Inflammatory macrophage treated with lipopolysaccharide for 1 hour (primary cell): ENCODE results near the gene ADGRA3.

Experiments
- DNase-seq, 2 donors: peaks; one replicate each; pipeline ENCODE4 v3.0.0-alpha.2; 2020 to 2022

Gene ADGRA3, protein sequence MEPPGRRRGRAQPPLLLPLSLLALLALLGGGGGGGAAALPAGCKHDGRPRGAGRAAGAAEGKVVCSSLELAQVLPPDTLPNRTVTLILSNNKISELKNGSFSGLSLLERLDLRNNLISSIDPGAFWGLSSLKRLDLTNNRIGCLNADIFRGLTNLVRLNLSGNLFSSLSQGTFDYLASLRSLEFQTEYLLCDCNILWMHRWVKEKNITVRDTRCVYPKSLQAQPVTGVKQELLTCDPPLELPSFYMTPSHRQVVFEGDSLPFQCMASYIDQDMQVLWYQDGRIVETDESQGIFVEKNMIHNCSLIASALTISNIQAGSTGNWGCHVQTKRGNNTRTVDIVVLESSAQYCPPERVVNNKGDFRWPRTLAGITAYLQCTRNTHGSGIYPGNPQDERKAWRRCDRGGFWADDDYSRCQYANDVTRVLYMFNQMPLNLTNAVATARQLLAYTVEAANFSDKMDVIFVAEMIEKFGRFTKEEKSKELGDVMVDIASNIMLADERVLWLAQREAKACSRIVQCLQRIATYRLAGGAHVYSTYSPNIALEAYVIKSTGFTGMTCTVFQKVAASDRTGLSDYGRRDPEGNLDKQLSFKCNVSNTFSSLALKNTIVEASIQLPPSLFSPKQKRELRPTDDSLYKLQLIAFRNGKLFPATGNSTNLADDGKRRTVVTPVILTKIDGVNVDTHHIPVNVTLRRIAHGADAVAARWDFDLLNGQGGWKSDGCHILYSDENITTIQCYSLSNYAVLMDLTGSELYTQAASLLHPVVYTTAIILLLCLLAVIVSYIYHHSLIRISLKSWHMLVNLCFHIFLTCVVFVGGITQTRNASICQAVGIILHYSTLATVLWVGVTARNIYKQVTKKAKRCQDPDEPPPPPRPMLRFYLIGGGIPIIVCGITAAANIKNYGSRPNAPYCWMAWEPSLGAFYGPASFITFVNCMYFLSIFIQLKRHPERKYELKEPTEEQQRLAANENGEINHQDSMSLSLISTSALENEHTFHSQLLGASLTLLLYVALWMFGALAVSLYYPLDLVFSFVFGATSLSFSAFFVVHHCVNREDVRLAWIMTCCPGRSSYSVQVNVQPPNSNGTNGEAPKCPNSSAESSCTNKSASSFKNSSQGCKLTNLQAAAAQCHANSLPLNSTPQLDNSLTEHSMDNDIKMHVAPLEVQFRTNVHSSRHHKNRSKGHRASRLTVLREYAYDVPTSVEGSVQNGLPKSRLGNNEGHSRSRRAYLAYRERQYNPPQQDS (N-terminal part only)

GRCh38 chr4:22515888-22516541 is at the start of gene ADGRA3:
Gene ADGRA3 (minus strand): TSS chr4:22516066. CDS start chr4:22515784, 282 bp downstream.
- peak in 1 of 2 donors; percentile 2 for DNase-seq

GRCh38 chr4:22556495-22556894 is 40.6 kb upstream of the ADGRA3 start:
- no peak for DNase-seq

GRCh38 chr4:22554670-22555069 is 38.8 kb upstream of the ADGRA3 start:
- DNase-seq: no peak

- DNase-seq: no peak
Measured at GRCh38 chr4:22553560-22553959, 37.7 kb upstream of the ADGRA3 start.

GRCh38 chr4:22552812-22553211 is 36.9 kb upstream of the ADGRA3 start:
- peak; percentile 5 to 57 for DNase-seq

DNA sequence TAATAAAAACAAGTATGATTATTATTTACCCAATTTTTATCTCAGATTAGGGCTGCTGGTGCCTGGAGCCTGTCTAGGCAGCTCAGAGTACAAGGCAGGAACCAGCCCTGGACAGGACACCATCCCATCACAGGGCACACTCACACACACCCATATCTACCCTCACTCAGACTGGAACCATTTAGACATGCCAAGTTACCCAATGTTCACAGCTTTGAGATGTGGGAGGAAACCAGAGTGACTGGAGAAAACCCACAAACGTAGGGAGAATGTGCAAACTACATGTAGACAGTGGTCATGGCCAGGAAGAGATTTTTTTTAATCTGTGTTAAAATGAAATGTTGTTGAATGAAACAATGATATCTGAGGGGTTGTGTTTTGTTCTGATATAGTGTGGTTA is 35.7 kb upstream of the ADGRA3 start:
- no peak for DNase-seq

GRCh38 chr4:22546299-22546698 is 30.4 kb upstream of the ADGRA3 start:
- no peak for DNase-seq

DNA sequence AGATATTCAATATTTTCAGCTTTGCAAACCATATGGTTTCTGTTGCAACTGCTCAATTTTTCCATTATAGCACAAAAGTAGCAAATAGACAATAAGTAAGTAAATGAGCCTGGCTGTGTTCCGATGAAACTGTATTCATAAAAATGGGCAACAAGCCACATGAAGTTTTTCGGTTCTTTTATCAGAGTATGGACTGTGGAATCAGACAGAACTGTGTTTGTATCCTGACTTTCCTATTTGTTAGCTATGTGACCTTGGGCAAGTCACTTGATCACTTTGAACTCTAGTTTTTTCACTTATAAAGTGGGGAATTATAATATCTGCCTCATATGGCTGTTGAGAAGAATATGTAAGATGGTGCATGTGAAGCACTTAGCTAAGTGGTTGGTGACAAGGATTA is 23.4 kb upstream of the ADGRA3 start:
- no peak for DNase-seq

DNA sequence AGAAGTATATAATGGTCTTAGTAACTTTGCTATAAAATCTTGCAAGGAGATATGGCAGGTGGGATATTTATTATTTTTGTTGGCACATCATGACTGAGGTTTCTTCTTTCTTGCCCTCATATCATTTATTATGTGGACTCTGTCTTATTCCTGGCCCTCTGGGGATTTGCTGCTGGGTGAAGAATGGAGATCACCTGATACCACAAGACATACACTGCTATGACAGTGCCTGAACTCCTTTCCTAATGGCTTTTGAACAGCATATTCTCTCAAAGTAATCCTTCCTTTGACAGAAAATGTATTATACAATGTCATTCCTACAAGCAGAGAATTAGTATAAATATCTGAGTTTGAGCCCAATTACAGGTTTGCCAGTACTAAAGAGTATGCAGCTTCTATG is 22.0 kb upstream of the ADGRA3 start:
- no peak for DNase-seq

- DNase-seq: no peak
Measured at GRCh38 chr4:22534374-22534773, 18.5 kb upstream of the ADGRA3 start.

DNA sequence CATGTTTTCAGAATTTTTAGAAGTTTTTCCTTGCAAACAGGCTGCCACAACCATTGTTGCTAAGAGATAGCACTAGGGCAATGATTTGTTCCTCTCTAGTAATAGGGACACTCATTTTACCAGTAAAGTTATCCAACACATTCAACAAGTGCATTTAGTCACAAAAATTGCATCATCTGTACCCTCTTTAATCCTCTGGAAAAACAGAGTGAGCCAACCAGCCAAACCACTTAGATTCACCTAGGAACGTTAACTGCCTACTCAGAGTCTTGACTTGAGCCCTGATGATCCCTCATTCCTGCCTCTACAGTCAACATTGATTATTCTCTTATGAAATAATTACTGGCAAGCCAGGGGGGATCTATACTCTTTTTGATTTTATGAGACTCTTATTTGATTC is 17.0 kb upstream of the ADGRA3 start:
- no peak for DNase-seq

- DNase-seq: no peak
Measured at GRCh38 chr4:22532117-22532516, 16.3 kb upstream of the ADGRA3 start.

DNA sequence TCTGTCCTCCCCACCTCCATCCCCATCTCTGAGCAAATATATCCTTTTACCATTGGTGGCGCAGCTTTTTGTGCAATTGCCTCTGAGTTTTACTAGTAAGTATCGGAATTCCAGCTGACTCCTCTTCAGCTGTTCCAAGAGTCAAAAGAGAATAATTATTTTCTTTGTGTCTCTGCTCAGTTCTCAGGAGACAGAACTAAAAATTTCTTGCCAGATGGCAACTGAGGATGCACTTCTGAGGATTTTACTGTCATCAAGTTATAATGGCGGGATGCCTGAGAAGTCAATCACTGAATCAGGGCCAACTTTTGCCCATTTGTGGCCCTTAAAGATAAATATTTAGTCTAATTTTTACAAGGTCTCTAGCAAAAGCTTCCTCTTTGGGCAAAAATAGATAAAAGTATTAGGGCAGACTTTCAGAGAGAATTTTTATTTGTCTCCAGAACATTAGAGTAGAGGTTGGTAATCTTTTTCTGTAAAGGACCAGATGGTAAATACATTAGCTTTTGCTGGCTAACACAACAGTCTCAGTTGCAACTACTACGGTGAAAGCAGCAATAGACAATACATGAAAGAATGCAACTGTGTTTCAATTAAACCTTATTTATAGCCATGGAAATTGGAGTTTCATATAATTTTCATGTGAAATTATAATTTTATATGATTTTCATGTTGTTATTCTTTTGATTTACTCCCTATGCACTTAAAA is 15.6 kb upstream of the ADGRA3 start:
- no peak for DNase-seq

- DNase-seq: no peak
Measured at GRCh38 chr4:22524895-22525294, 9.0 kb upstream of the ADGRA3 start.

DNA sequence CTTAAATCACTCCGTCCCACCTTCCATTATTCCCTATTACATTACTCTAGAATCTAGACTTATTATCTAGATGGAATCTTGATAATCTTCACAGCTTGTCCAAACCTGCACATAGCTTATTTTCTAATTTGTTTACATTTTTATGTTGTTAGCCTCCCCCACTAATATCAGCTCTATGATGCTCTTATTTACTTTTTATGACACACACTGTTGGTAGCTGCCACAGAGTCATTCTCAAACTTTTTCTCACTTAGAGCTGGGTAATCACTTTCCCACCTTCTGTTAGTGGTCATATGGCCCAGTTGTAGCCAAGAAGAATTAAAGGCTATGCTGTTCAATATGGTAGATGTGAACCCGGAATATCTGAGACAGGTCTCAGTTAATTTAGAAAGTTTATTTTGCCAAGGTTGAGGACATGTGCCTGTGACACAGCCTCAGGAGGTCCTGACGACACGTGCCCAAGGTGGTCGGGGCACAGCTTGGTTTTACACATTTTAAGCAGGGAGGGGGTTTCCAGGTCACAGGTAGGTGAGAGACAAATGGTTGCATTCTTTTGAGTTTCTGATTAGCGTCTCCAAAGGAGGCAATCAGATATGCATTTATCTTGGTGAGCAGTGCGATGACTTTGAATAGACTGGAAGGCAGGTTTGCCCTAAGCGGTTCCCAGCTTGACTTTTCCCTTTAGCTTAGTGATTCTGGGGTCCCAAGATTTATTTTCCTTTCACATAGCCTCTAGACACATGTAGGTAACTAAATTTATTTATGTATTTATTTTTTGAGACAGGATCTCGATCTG is 7.0 kb upstream of the ADGRA3 start:
- no peak for DNase-seq

DNA sequence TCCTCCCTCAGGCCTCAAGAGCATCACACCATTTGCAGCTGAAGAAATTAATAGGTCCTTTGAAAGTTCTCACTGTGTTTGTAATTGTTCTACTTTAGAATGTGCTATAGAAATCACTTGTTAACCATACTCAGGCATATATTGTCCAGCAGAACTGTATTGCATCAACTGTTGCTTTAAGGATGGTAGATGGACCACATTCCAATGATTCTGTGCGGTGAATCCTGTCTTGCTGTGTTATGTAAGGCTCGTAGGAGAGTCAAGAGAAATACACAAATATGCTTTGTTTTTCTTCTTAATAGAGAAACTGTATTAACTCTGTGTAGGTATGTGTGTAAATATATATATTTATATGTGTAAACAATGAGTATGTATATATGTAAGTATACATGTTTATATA is 6.3 kb upstream of the ADGRA3 start:
- no peak for DNase-seq

- DNase-seq: no peak
Measured at GRCh38 chr4:22521240-22521639, 5.4 kb upstream of the ADGRA3 start.

GRCh38 chr4:22515145-22515887 is 550 bp downstream of the ADGRA3 start:
- DNase-seq: peak; percentile 5 to 21

- no peak for DNase-seq
Measured at GRCh38 chr4:22514481-22514880, 1.4 kb downstream of the ADGRA3 start.

GRCh38 chr4:22514001-22514400 is 1.9 kb downstream of the ADGRA3 start:
- no peak for DNase-seq
